ENCODE results near the gene MAD1L1.
A peak's percentile ranks its signal among the peaks of the same experiment; 100 is the strongest.

MAD1L1 gene

GRCh38 chr7:2120251-2120660 lies 112.5 kb downstream of the MAD1L1 start:
- peak in 1 of 3 donors; percentile 21 for DNase-seq (ENCODE audit: low read depth in 3 of 3, low spot score in 1 of 3)

GRCh38 chr7:2118630-2119190 lies 114.0 kb downstream of the MAD1L1 start:
- DNase-seq (ENCODE audit: low read depth in 3 of 3, low spot score in 1 of 3) = no peak

- DNase-seq (ENCODE audit: low read depth in 3 of 3, low spot score in 1 of 3) = no peak
These were observed 114.7 kb downstream of the MAD1L1 start for GRCh38 chr7:2118056-2118455.

GRCh38 chr7:2117646-2118045 lies 115.1 kb downstream of the MAD1L1 start:
- DNase-seq (ENCODE audit: low read depth in 3 of 3, low spot score in 1 of 3) = no peak

GRCh38 chr7:2116989-2117591 lies 115.7 kb downstream of the MAD1L1 start:
- no peak for DNase-seq (ENCODE audit: low read depth in 3 of 3, low spot score in 1 of 3)

GRCh38 chr7:2116448-2116810 lies 116.3 kb downstream of the MAD1L1 start:
- no peak for DNase-seq (ENCODE audit: low read depth in 3 of 3, low spot score in 1 of 3)

- DNase-seq (ENCODE audit: low read depth in 3 of 3, low spot score in 1 of 3) = no peak
These were observed 116.8 kb downstream of the MAD1L1 start for GRCh38 chr7:2115760-2116447.

- no peak for DNase-seq (ENCODE audit: low read depth in 3 of 3, low spot score in 1 of 3)
These were observed 117.6 kb downstream of the MAD1L1 start for GRCh38 chr7:2114926-2115759.

- DNase-seq (ENCODE audit: low read depth in 3 of 3, low spot score in 1 of 3) = no peak
These were observed 118.7 kb downstream of the MAD1L1 start for GRCh38 chr7:2114052-2114451.

- no peak for DNase-seq (ENCODE audit: low read depth in 3 of 3, low spot score in 1 of 3)
These were observed 120.2 kb downstream of the MAD1L1 start for GRCh38 chr7:2112261-2113198.

- no peak for DNase-seq (ENCODE audit: low read depth in 3 of 3, low spot score in 1 of 3)
These were observed 121.2 kb downstream of the MAD1L1 start for GRCh38 chr7:2111568-2111967.

- DNase-seq (ENCODE audit: low read depth in 3 of 3, low spot score in 1 of 3) = no peak
These were observed 121.9 kb downstream of the MAD1L1 start for GRCh38 chr7:2110610-2111396.

- DNase-seq (ENCODE audit: low read depth in 3 of 3, low spot score in 1 of 3) = peak in 2 of 3 donors; percentile 13 to 27
These were observed 122.7 kb downstream of the MAD1L1 start for GRCh38 chr7:2109936-2110609.

GRCh38 chr7:2109251-2109872 lies 123.4 kb downstream of the MAD1L1 start:
- no peak for DNase-seq (ENCODE audit: low read depth in 3 of 3, low spot score in 1 of 3)

- no peak for DNase-seq (ENCODE audit: low read depth in 3 of 3, low spot score in 1 of 3)
These were observed 124.1 kb downstream of the MAD1L1 start for GRCh38 chr7:2108501-2109250.

GRCh38 chr7:2108071-2108455 lies 124.7 kb downstream of the MAD1L1 start:
- no peak for DNase-seq (ENCODE audit: low read depth in 3 of 3, low spot score in 1 of 3)

GRCh38 chr7:2107386-2108070 lies 125.2 kb downstream of the MAD1L1 start:
- DNase-seq (ENCODE audit: low read depth in 3 of 3, low spot score in 1 of 3) = no peak

- DNase-seq (ENCODE audit: low read depth in 3 of 3, low spot score in 1 of 3) = no peak
These were observed 125.8 kb downstream of the MAD1L1 start for GRCh38 chr7:2106924-2107323.

Data from stimulated activated CD4-positive, alpha-beta T cell treated with anti-CD3 and anti-CD28 coated beads, TNF-alpha, amount 100 ng/mL, for 1 hour (primary cell).